GM11168 (cell line): Measurements from ENCODE around the gene BCAS3.

ENCODE experiments used
- in situ Hi-C: fragments of 300-500 bp; cut with MboI; formaldehyde crosslinking; loops from one replicate; pipeline ENCODE4 v1.12.0; 2022; ENCODE audit warnings: low sequenced_read_pairs; ENCODE audit not compliant: unreplicated experiment

Gene BCAS3

DNA sequence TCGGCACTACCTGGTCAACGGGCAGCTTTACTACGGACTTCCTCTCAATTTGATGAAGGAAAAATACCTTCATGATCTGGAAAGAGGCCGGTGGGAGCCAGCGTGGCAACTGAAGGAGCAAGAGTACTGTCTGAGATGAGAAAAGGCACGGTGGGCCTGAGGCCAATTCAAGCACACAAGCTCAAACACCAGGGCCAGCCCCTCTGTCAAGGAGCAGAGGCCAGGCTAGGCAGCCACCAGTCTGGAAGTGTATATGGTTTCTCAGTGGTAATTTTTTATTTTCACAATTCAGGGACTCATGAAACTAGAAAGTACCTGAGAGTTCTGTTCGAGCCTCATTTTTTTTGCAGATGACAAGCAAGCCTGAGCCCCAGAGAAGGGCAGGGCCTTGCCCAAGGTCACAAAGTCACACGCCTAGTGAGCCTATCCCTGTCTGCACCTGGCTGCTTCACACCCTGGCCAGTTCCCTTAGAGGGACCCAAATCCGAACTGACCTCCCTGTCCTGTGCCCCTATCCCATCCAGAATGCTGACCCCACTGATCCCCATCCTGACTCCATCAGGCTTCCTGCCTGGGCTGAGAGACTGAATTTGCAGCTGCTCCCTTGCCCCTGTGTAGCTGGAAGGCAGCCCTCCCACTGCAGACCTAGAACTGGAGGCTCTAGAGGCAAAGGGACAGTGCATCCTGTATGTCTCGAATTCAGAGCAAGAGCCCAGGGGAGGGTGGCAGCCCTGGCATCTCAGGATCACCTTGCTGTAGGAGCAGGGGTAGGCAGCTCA, 717.2 kb downstream of the BCAS3 start:
- in situ Hi-C loops = loop anchor here (25.0 kb wide), 1 partner anchor 683 kb away; no protein-coding TSS in a partner anchor

DNA sequence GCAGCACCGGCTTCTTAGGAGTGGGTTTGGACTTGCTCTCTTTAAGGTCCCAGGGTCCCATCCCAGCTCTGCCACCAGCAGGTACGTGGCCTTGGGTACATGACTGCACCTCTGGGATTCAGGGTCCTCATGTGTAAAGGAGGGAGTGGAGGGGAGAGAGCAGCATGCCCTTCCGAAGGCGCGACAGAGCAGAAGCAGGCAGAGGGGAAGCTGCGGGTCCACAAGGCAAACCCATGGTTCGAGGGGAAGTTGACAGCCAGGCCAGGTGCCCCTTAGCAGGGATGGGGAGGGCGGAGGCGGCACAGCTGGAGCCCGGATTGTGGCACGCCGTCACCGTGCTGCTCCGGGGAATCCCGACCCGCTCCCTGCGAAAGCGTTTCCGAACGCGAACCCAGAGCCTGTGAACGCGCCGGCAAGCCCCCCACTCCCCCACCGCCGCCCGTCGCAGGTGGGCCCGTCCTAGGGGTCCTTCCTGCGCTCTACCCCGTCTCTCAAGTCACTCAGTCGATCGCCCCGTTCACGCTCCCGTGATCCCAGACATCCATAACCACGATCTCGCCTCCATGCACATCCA, 717.8 kb downstream of the BCAS3 start:
- in situ Hi-C loops = loop anchor here (25.0 kb wide), 1 partner anchor 683 kb away; no protein-coding TSS in a partner anchor

DNA sequence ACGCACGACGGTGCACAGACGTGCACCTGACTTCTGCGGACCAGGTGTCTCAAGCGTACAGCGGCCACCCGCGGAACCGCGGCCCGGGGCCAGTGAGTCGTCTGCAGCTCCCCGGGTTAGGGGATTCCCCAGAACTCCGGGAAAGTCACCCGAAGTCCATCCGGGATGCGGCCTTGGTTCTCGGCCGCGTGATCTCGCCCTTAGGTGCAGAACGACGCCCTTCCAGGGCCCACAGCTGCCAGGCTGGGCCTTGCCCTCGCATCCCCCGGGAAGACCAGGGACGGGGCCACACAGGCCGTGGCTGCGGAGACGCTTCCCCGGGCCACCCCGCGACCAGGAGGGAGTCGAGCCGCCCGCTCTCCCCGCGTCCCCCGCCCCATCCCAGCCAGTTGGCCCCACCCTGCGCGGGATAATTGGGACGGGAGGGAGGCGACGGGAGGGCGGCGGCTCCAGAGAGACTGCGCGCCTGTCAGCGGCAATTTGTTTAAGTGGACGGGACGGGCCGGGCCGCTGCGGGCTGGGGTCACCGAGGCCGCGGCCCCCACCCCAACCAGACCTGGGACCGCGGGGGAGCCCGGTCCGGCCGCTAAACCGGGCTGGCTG, 718.4 kb downstream of the BCAS3 start:
- in situ Hi-C loops = loop anchor here (25.0 kb wide), 1 partner anchor 684 kb away; no protein-coding TSS in a partner anchor

DNA sequence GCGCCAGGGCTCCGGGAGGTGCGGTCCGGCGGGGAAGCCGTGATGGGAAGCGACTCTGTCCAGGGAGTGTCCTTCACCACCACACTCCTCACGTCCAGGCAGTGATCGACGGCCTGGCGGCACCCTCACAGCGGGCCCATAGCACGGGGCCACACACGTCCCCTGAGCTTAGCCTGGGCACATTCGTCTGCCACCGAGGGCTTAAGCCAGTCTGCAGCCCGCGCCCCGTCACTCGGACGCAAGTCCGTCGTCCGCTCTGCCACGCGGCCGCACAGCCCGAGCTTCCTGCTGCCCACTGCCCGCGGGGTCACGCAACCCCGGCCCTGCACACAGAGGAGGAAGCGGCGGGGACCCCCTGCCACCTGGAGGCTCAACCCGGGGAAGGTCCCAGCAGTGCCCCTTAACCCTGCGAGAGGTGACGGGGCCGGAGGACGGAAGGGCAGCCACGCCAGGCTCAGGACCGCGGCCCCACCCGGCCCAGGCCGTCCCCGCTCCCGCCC, 719.0 kb downstream of the BCAS3 start:
- in situ Hi-C loops = loop anchor here (25.0 kb wide), 1 partner anchor 684 kb away; no protein-coding TSS in a partner anchor

DNA sequence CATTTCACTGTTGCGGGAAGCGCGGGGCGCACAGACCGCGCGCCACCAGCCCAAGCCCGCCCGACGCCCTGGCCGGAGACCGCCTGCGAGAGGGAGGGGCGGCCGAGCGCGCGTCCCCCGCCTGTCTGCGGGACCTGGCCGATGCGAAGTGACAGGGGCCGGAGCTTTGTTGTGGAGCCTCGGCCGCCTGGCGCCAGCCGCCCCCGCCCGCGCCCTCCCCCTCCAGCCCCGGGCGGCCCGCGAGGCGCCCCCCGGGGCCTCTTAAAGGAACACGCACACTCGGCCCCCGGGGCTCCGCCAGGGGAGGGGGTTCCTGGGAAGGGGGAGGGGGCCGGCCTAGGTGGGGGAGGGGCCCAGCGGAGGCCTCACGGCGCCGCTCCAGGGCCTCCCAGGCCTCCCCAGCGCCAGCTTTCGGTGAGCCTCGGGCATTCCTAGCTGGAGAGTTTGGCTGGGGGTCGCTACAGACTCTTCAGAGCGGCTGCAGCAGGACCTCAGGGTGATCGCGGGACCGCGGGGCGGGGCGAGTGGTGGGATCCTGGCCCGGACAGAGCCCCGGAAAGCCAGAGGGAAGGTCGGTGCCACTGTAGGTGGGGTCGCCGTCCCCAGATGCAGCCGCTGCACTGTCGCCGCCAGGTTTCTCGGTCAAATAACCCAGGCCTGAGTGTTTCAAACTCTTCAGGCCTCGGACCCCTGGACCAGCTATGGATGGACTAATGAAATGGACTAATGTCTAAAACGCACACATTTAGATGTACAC, 719.6 kb downstream of the BCAS3 start:
- in situ Hi-C loops = loop anchor here (25.0 kb wide), 1 partner anchor 685 kb away; no protein-coding TSS in a partner anchor

GRCh38 chr17:61398721-61399130, 721.1 kb downstream of the BCAS3 start:
- in situ Hi-C loops = loop anchor here (25.0 kb wide), 1 partner anchor 686 kb away; no protein-coding TSS in a partner anchor

DNA sequence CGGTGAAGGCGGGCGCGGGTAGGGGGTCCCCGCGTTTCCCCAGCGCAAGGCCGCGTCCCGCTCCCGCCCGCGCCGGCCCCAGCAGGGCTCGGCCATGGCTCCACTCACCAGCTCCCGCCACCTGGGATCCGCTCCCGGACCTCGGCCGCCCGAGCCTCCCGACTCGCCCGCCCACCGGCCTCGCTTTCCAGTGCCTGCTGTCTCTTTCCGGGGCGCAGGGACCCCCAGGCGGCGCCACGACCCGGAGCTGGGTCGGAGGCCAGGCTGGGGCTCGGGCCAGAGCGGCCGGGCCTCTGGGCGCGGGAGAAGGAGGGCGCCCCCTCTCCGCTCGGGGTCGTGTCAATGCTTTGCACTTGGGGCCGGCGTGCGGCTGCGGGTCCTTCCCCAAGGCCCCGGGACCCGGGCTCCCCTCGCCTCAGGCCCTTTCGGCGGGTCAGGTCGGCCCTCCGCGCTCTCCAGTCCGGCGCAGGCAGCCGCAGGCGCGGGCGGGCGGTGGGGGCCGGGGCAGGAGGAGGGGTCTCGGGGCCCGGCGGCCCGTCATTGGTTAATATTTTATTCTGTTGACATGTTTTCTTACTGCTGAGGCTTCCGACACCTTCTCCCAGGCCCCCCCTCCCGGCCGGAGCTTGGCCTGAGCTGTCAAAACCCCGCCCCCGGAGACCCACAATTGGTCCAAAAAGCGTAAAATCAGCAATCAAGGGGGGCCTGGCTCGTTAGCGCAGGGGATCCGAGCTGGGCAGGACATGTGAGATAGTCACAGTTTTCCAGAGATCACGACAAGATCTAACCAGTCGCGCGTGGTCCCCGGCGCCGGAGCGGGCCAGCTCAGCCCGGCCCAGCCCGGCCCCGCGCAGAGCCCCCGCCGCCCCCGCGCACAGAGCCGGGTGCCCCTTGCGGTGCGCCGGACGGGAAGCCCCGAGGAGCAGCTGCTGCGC, 721.7 kb downstream of the BCAS3 start, which contains the start of gene TBX2:
Gene TBX2 (plus strand): TSS at position 713 of the 935 bp plus-strand sequence. CDS start 334 bp downstream, outside the sequence.
- in situ Hi-C loops = loop anchor here (25.0 kb wide), 1 partner anchor 687 kb away; no protein-coding TSS in a partner anchor

GRCh38 chr17:61400066-61400716, 722.5 kb downstream of the BCAS3 start:
- in situ Hi-C loops = no loop called here

DNA sequence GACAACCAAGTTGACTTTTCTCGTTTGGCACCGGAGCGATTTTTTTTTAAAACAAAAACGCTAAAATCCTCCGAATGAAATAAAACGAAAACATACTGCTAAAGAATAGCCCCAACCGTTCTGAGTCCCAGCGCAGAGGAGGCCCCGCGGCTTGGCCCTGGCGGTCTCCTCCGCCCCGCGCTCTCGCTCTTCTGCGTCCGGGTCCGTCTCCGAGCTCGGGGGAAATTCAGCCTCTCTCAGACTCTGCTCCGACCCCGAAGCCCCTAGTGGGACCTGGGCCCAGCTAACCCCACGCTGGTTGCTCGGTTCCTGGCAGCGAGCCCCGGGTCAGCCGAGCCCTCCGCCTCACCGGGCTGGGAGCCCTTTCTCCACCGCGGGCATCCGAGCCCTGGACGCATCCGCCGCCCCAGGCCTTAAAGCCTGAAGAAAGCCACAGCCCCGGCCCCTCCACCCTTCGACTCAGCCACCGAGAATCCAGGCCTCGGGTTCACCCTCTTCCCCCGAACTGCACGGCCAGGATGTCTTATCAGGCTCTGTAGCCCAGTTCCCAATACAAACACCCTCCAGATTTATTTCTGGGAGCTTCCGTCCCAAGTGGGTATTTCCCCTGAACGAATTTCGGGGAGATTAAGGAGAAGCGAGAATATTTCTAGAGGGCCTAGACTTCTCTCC, 723.2 kb downstream of the BCAS3 start:
- in situ Hi-C loops = no loop called here

DNA sequence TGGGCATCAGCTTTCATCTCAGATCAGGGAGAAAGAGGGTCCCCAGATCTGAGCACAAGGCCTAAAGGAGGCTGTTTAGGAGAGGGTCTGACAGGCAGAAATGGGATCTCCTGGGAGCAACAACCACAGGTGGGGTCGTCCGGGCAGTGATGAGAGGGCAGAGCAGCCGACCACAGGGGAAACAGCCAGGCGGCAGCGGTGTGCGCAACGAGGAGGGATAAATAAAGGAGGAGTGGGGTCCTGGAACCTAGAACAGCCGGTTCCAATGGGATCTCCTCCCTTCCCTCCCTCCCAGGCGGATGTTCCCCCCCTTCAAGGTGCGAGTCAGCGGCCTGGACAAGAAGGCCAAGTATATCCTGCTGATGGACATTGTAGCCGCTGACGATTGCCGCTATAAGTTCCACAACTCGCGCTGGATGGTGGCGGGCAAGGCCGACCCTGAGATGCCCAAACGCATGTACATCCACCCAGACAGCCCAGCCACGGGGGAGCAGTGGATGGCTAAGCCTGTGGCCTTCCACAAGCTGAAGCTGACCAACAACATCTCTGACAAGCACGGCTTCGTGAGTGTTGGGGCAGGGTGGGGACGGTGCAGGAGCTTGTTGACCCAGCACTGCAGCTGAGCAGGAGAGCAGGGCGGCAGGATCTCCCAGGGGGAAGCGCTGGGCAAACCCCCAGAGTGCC, 723.9 kb downstream of the BCAS3 start:
- in situ Hi-C loops = no loop called here

- in situ Hi-C loops = no loop called here
Observed at GRCh38 chr17:61402073-61402541, 724.5 kb downstream of the BCAS3 start.

GRCh38 chr17:61402978-61403800, 725.5 kb downstream of the BCAS3 start:
- in situ Hi-C loops = no loop called here

GRCh38 chr17:61403801-61404662, 726.4 kb downstream of the BCAS3 start:
- in situ Hi-C loops = no loop called here

DNA sequence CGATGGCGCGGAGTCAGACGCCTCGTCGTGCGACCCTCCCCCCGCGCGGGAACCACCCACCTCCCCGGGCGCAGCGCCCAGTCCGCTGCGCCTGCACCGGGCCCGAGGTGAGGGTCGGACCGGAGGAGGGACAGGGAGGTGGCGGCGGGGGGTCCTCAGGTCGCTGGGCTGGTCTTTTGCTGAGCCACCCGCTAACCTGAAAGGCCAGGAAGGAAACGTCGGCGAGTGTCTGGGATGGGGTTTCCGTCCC, 726.9 kb downstream of the BCAS3 start:
- in situ Hi-C loops = no loop called here

DNA sequence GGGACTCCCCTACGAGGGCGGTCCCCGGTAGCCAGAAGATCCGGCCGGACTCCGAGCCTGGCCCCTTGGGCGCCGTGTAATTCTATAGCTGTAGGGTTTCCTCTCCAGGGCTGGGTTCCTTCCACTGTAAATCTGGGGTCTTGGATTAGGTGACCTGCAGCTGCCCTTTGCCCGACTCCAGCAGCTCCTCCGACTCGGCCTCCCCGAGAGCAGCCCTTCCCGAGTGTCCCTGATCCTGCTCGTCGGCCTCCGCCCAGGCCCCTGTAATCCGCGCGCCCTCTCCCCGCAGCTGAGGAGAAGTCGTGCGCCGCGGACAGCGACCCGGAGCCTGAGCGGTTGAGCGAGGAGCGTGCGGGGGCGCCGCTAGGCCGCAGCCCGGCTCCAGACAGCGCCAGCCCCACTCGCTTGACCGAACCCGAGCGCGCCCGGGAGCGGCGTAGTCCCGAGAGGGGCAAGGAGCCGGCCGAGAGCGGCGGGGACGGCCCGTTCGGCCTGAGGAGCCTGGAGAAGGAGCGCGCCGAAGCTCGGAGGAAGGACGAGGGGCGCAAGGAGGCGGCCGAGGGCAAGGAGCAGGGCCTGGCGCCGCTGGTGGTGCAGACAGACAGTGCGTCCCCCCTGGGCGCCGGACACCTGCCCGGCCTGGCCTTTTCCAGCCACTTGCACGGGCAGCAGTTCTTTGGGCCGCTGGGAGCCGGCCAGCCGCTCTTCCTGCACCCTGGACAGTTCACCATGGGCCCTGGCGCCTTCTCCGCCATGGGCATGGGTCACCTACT, 727.4 kb downstream of the BCAS3 start:
- in situ Hi-C loops = no loop called here
